Measurements from ENCODE around the gene RNF208. TPM values are rescaled to one million over a fixed set of nuclear protein-coding genes. Genes with fewer than 3 reads are reported as not detected.

RNF208 gene
- total and polyA plus RNA-seq, 2 donors (not counting 3 experiments of a cell fraction or from before 2014, with no cell fraction given), result 1.3 to 4.8 TPM

DNA sequence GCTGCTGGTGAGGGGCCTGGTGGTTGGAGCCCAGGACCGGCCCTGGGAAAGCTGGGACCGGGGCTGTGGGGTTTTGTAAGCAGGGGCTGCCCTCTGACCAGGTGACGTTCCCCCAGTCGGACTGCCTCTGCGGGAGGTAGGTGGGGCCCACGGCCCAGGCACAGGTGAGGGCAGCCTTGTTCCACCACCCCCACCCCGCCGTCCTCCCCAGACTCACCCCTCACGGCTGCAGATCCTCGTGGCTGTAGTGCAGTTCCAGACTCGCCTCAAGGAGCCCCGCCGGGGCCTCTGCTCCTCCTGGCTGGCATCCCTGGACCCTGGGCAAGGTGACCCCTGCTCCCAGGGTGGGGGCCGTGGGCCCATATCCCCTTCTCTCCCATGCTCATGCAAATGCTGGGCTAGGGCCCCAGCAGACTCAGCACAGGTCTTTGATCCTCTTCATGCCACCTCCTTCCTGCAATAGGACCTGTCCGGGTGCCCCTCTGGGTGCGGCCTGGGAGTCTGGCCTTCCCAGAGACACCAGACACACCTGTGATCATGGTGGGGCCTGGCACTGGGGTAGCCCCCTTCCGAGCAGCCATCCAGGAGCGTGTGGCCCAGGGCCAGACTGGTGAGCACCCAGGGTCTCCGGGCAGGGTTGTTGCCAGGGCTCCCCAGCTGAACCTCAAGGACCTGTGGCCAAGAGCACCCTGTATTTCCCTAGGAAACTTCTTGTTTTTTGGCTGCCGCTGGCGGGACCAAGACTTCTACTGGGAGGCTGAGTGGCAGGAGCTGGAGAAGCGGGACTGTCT is 6.6 kb downstream of the RNF208 start:
- Histone ChIP-seq H3K27me3 (ENCODE audit: control insufficient read depth in 2 of 2, insufficient read depth in 2 of 2, low read length in 2 of 2) (no peaks in the 10 kb centered on the region), H3K36me3 (ENCODE audit: control insufficient read depth in 2 of 2, extremely low read depth in 1 of 2, insufficient read depth in 2 of 2, low read length in 2 of 2) (peaks cover 0 to 4% of the 10 kb centered on the region in 2 experiments), H3K27ac (ENCODE audit: insufficient read depth, low read depth, low read length) (no peak overlapping the region), H3K9ac (replicated peaks; ENCODE audit: extremely low read depth, insufficient read depth, low read length) (no peak overlapping the region), H3K79me2 (ENCODE audit: control insufficient read depth, insufficient read depth, low read length) (no peaks in the 10 kb centered on the region), H3K4me2 (ENCODE audit: insufficient read depth, low read length) (no peak overlapping the region), H4K20me1 (replicated peaks; ENCODE audit: control insufficient read depth, extremely low read depth, insufficient read depth, low read length) (no peaks in the 10 kb centered on the region), H3K9me1 (replicated peaks; ENCODE audit: control insufficient read depth, extremely low read depth, insufficient read depth, low read length) (no peaks in the 10 kb centered on the region), H2AFZ (ENCODE audit: low read depth, low read length) (no peak overlapping the region), H3K4me3 (replicated peaks in 1 of 3; ENCODE audit: insufficient read depth in 1 of 3, low read depth in 1 of 3, low read length in 3 of 3) (no peak overlapping the region), H3K9me3 (replicated peaks; ENCODE audit: control insufficient read depth, insufficient read depth, low read length) (no peaks in the 10 kb centered on the region), H3K4me1 (ENCODE audit: control insufficient read depth, extremely low read depth, insufficient read depth, low read length) (peaks cover 6% of the 10 kb centered on the region)
- FAIRE-seq, result no peak
- intact Hi-C loops (cut with micrococcal nuclease) (no loop called here), dilution Hi-C loops (cut with MboI; ENCODE audit: extremely low pct_ligation_motif_present, low sequenced_read_pairs) (no loop called here)
- no peak for TF ChIP-seq CTCF (IDR thresholded peaks at IDR 0.05; ENCODE audit: extremely low read depth in 1 of 2, insufficient read depth in 1 of 2, low read depth in 1 of 2, low read length in 2 of 2)
- TF ChIP-seq FOS (IDR thresholded peaks at IDR 0.05; ENCODE audit: borderline replicate concordance, insufficient read depth, low read length), result no peak
- no peak for TF ChIP-seq GATA2 (IDR thresholded peaks at IDR 0.05; ENCODE audit: insufficient read depth, insufficient read length, low read depth, low read length)
- no peak for TF ChIP-seq POLR2A (IDR thresholded peaks at IDR 0.05; ENCODE audit: low read depth, low read length)
- TF ChIP-seq POLR2AphosphoS5 (IDR thresholded peaks at IDR 0.05; ENCODE audit: insufficient read depth, low read depth, low read length), result no peak
- TF ChIP-seq MYC (IDR thresholded peaks at IDR 0.05; ENCODE audit: low read depth, low read length), result no peak
- no peak for TF ChIP-seq EZH2 (IDR thresholded peaks at IDR 0.05; ENCODE audit: borderline replicate concordance, low read depth, low read length, severe bottlenecking)
- TF ChIP-seq, protein P1, sequence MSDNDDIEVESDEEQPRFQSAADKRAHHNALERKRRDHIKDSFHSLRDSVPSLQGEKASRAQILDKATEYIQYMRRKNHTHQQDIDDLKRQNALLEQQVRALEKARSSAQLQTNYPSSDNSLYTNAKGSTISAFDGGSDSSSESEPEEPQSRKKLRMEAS (IDR thresholded peaks at IDR 0.05; ENCODE audit: insufficient read depth, insufficient read length), result no peak
- no peak for TF ChIP-seq JUN (IDR thresholded peaks at IDR 0.05; ENCODE audit: borderline replicate concordance, insufficient read depth, insufficient read length, low read depth)
- ChIA-PET POLR2A (interaction anchor here (1.0 kb wide), 1 partner anchor 15 kb away, joined by 3 read pairs; the partner anchor contains the start of gene TPRN), CTCF (interaction anchor here (0.7 to 1.9 kb wide), 2 partner anchors 8 to 21 kb away, joined by 6 to 7 read pairs; no protein-coding TSS in a partner anchor)
- DNase-seq (ENCODE audit: low read depth, low spot score), result no peak
- BruUV-seq (replicated peaks), result no TSS peak

Measured in endothelial cell of umbilical vein (primary cell).